Measurements from ENCODE around the gene FXYD3. TPM values are rescaled to one million over a fixed set of nuclear protein-coding genes. Genes with fewer than 3 reads are reported as not detected.

Gene FXYD3
- total and polyA plus RNA-seq, 2 of the 13 experiments (the other 11 are each of a cell fraction or from before 2014, with no cell fraction given): 4.9 TPM; not detected in 1

GRCh38 chr19:35073516-35073915, 42.1 kb upstream of the FXYD3 start (continued):
- TF ChIP-seq ZNF597 (CRISPR knock-in tag; IDR thresholded peaks at IDR 0.05) (no peak), ZNF333 (CRISPR knock-in tag; IDR thresholded peaks at IDR 0.05; ENCODE audit: borderline replicate concordance) (no peak), MZF1 (CRISPR knock-in tag; IDR thresholded peaks at IDR 0.05; ENCODE audit: borderline replicate concordance) (no peak)

GRCh38 chr19:35073941-35074340, 41.7 kb upstream of the FXYD3 start:
- Histone ChIP-seq H3K27me3 (ENCODE audit: control insufficient read depth in 1 of 2, insufficient read depth in 2 of 2, low read length in 2 of 2) (peaks cover 14 to 46% of the 10 kb centered on the region in 2 experiments), H3K27ac (ENCODE audit: extremely low read length, insufficient read depth, low read length) (no peak overlapping the region), H3K9ac (ENCODE audit: insufficient read depth, low read depth, low read length) (no peak overlapping the region), H3K4me1 (ENCODE audit: insufficient read depth, low read length) (no peaks in the 10 kb centered on the region), H4K20me1 (ENCODE audit: insufficient read depth, low read length) (no peaks in the 10 kb centered on the region), H3K36me3 (replicated peaks in 1 of 2; ENCODE audit: control insufficient read depth in 1 of 2, insufficient read depth in 2 of 2, low read length in 2 of 2) (no peaks in the 10 kb centered on the region), H3K79me2 (ENCODE audit: insufficient read depth, low read length) (no peaks in the 10 kb centered on the region), H2AFZ (ENCODE audit: low read length) (no peak overlapping the region), H3K4me3 (replicated peaks in 1 of 3; ENCODE audit: insufficient read depth in 1 of 3, low read depth in 2 of 3, low read length in 3 of 3) (no peak overlapping the region), H3K9me3 (ENCODE audit: low read length) (peaks cover 11% of the 10 kb centered on the region), H3K4me2 (ENCODE audit: low read depth, low read length) (no peak overlapping the region)
- in situ Hi-C loops (cut with HindIII; ENCODE audit: extremely low pct_ligation_motif_present, low pct_unique_long_range_greater_than_20kb) (no loop called here), intact Hi-C loops (cut with micrococcal nuclease; ENCODE audit: unreplicated experiment) (no loop called here)
- CTCF ChIA-PET (ENCODE audit: low intra/inter-chr PET ratio, low total read pairs): no interaction called here
- no peak for DNase-seq (ENCODE audit: low spot score)
- no peak for ATAC-seq
- BruUV-seq (replicated peaks): no TSS peak
- POLR2A ChIA-PET: no interaction called here
- WGBS (ENCODE audit: low lambda C conversion rate): 40% methylated on average over 1 of the region's 8 CpGs
- TF ChIP-seq KDM2A (CRISPR knock-in tag; IDR thresholded peaks at IDR 0.05; ENCODE audit: borderline replicate concordance, low read depth) (no peak), TCF7L2 (IDR thresholded peaks at IDR 0.05; ENCODE audit: low read depth, low read length) (no peak), U2AF2 (IDR thresholded peaks at IDR 0.05; ENCODE audit: low read depth, low read length) (no peak), ZNF333 (CRISPR knock-in tag; IDR thresholded peaks at IDR 0.05; ENCODE audit: borderline replicate concordance) (no peak), ZNF264 (CRISPR knock-in tag; IDR thresholded peaks at IDR 0.05) (no peak), ZFP36L1 (CRISPR knock-in tag; IDR thresholded peaks at IDR 0.05) (no peak)
- no peak for FAIRE-seq
